Measurements from ENCODE around the gene MAST3. TPM values are rescaled to one million over a fixed set of nuclear protein-coding genes. Genes with fewer than 3 reads are reported as not detected.
"Not testable (repeated sequence)": the region's sequence is repeated elsewhere in the genome, so short reads cannot be mapped to it uniquely, and the experiment has no call there.

Gene MAST3
- total RNA-seq, 2 experiments from 2014 or later, result 14.8 to 31.4 TPM

GRCh38 chr19:18102916-18103542 lies 5.5 kb downstream of the MAST3 start:
- intact Hi-C loops (cut with micrococcal nuclease; ENCODE audit: unreplicated experiment), result no loop called here
- H2AFZ ChIP-seq (ENCODE audit: low read length), result no peak overlapping the region
- POLR2A ChIA-PET, result no interaction called here
- peak overlapping the region; percentile 52 for H3K27ac ChIP-seq (ENCODE audit: low read depth, low read length, poor library complexity, severe bottlenecking)
- no peak for DNase-seq (ENCODE audit: low spot score)
- peak overlapping the region; percentile 54 for H3K4me3 ChIP-seq (ENCODE audit: low read depth, low read length, poor library complexity, severe bottlenecking)
- H3K4me2 ChIP-seq (ENCODE audit: low read length), result peak overlapping the region; percentile 68
- H3K36me3 ChIP-seq (ENCODE audit: insufficient read depth, low read length), result peaks cover 36% of the 10 kb centered on the region
- CTCF ChIA-PET (ENCODE audit: unreplicated experiment), result no interaction called here
- TF ChIP-seq EZH2phosphoT487 (IDR thresholded peaks at IDR 0.05; ENCODE audit: borderline replicate concordance, low read depth, low read length) (no peak), CTCF (conservative IDR thresholded peaks at IDR 0.05; ENCODE audit: low read length) (no peak)
- peaks cover 72% of the 10 kb centered on the region for H3K4me1 ChIP-seq (ENCODE audit: insufficient read depth, low read length, poor library complexity, severe bottlenecking)
- no peaks in the 10 kb centered on the region for H4K20me1 ChIP-seq (ENCODE audit: insufficient read depth, low read length)
- H3K9me2 ChIP-seq (ENCODE audit: insufficient read depth, low read length), result no peaks in the 10 kb centered on the region
- peaks cover 38% of the 10 kb centered on the region; the same call in 1 of the 2 replicates for H3K79me2 ChIP-seq (ENCODE audit: insufficient read depth, low read depth, low read length)
- H3K9me3 ChIP-seq (ENCODE audit: low read length), result no peaks in the 10 kb centered on the region
- no TSS peak for BruUV-seq (replicated peaks)

- Histone ChIP-seq H3K79me2 (ENCODE audit: insufficient read depth, low read depth, low read length) (peaks cover 27% of the 10 kb centered on the region; the same call in 1 of the 2 replicates), H3K27ac (ENCODE audit: low read depth, low read length, poor library complexity, severe bottlenecking) (peak overlapping the region; percentile 52), H3K9me3 (ENCODE audit: low read length) (no peaks in the 10 kb centered on the region), H4K20me1 (ENCODE audit: insufficient read depth, low read length) (no peaks in the 10 kb centered on the region), H2AFZ (ENCODE audit: low read length) (no peak overlapping the region), H3K4me3 (ENCODE audit: low read depth, low read length, poor library complexity, severe bottlenecking) (peak overlapping the region; percentile 54), H3K4me1 (ENCODE audit: insufficient read depth, low read length, poor library complexity, severe bottlenecking) (peaks cover 84% of the 10 kb centered on the region), H3K4me2 (ENCODE audit: low read length) (peak overlapping the region; percentile 68), H3K9me2 (ENCODE audit: insufficient read depth, low read length) (no peaks in the 10 kb centered on the region), H3K36me3 (ENCODE audit: insufficient read depth, low read length) (peaks cover 47% of the 10 kb centered on the region)
- TF ChIP-seq EZH2phosphoT487 (IDR thresholded peaks at IDR 0.05; ENCODE audit: borderline replicate concordance, low read depth, low read length), result no peak
- no peak for TF ChIP-seq CTCF (conservative IDR thresholded peaks at IDR 0.05; ENCODE audit: low read length)
- CTCF ChIA-PET (ENCODE audit: unreplicated experiment), result no interaction called here
- POLR2A ChIA-PET, result no interaction called here
- BruUV-seq (replicated peaks), result no TSS peak
- DNase-seq (ENCODE audit: low spot score), result no peak
- intact Hi-C loops (cut with micrococcal nuclease; ENCODE audit: unreplicated experiment), result no loop called here
These were observed 7.2 kb downstream of the MAST3 start for GRCh38 chr19:18104793-18105131.

- POLR2A ChIA-PET, result interaction anchor here (0.6 to 1.1 kb wide), 3 partner anchors 13 to 176 kb away, joined by 3 to 7 read pairs (median 3); partner anchors contain the start of gene JUND
- Histone ChIP-seq H3K36me3 (ENCODE audit: insufficient read depth, low read length) (peaks cover 50% of the 10 kb centered on the region), H3K79me2 (ENCODE audit: insufficient read depth, low read depth, low read length) (peaks cover 22% of the 10 kb centered on the region; the same call in 1 of the 2 replicates), H3K4me2 (ENCODE audit: low read length) (peak overlapping the region; percentile 68; the same call in 1 of the 2 replicates), H3K4me1 (ENCODE audit: insufficient read depth, low read length, poor library complexity, severe bottlenecking) (peaks cover 84% of the 10 kb centered on the region), H3K27ac (ENCODE audit: low read depth, low read length, poor library complexity, severe bottlenecking) (peak overlapping the region; percentile 9)
- BruUV-seq (replicated peaks); H3K4me3 ChIP-seq (ENCODE audit: low read depth, low read length, poor library complexity, severe bottlenecking); H3K9me3 ChIP-seq (ENCODE audit: low read length); CTCF ChIA-PET (ENCODE audit: unreplicated experiment); H2AFZ ChIP-seq (ENCODE audit: low read length); intact Hi-C loops (cut with micrococcal nuclease; ENCODE audit: unreplicated experiment); H4K20me1 ChIP-seq (ENCODE audit: insufficient read depth, low read length); H3K9me2 ChIP-seq (ENCODE audit: insufficient read depth, low read length); DNase-seq (ENCODE audit: low spot score): not testable (repeated sequence)
These were observed 7.7 kb downstream of the MAST3 start for GRCh38 chr19:18105259-18105658.
